GM12864 (cell line): Measurements from ENCODE around the gene PCNX4.

Experiments
- DNase-seq: peaks from one replicate; pipeline ENCODE4 v3.0.0-alpha.2; 2011; ENCODE audit warnings: low read depth
- H3K4me3 ChIP-seq: 2 replicates; pipeline ENCODE4 v1.5.1; 2011; ENCODE audit warnings: mild to moderate bottlenecking, low read depth, low read length, control low read depth
- CTCF ChIP-seq: IDR thresholded peaks from 2 replicates; pipeline ENCODE4 v1.5.1; 2011; ENCODE audit warnings: low read depth, mild to moderate bottlenecking, moderate library complexity, low read length, control low read depth, inconsistent platforms; ENCODE audit errors: missing control alignments

Gene PCNX4

GRCh38 chr14:60189923-60190840 is 98.5 kb downstream of the PCNX4 start:
- no peak for DNase-seq
- TF ChIP-seq CTCF = no peak
- no peak overlapping the region for H3K4me3 ChIP-seq

GRCh38 chr14:60195179-60195810 is 103.6 kb downstream of the PCNX4 start:
- peak; percentile 46 for TF ChIP-seq CTCF
- H3K4me3 ChIP-seq = no peak overlapping the region
- no peak for DNase-seq

GRCh38 chr14:60196291-60196690 is 104.6 kb downstream of the PCNX4 start:
- no peak for TF ChIP-seq CTCF
- no peak overlapping the region for H3K4me3 ChIP-seq
- DNase-seq = no peak

GRCh38 chr14:60197629-60198303 is 106.0 kb downstream of the PCNX4 start:
- no peak overlapping the region for H3K4me3 ChIP-seq
- DNase-seq = no peak
- no peak for TF ChIP-seq CTCF

GRCh38 chr14:60199321-60199720 is 107.6 kb downstream of the PCNX4 start:
- no peak for TF ChIP-seq CTCF
- DNase-seq = no peak
- H3K4me3 ChIP-seq = no peak overlapping the region

GRCh38 chr14:60204104-60204842 is 112.5 kb downstream of the PCNX4 start:
- H3K4me3 ChIP-seq = peak overlapping the region; percentile 11; the same call in 1 of the 2 replicates
- peak; percentile 88 for DNase-seq
- TF ChIP-seq CTCF = no peak
